EH (cell line): ENCODE measurements around the gene CACNG6.
A peak's percentile ranks its signal among the peaks of the same experiment; 100 is the strongest.
"Not testable (repeated sequence)": the region's sequence is repeated elsewhere in the genome, so short reads cannot be mapped to it uniquely, and the experiment has no call there.

Experiments
- DNase-seq: peaks from one replicate; pipeline ENCODE4 v3.0.0-alpha.2; 2015; ENCODE audit warnings: low read depth

The CACNG6 gene

GRCh38 chr19:53991224-53992113, at the start of gene CACNG6:
CACNG6 (plus strand) TSS chr19:53991637; CDS start chr19:53992878, 1,241 bp downstream.
- DNase-seq, result peak; percentile 23

GRCh38 chr19:53942001-53942786, 49.2 kb upstream of the CACNG6 start:
- DNase-seq, result peak; percentile 7

- DNase-seq, result no peak
These were observed 47.0 kb upstream of the CACNG6 start for GRCh38 chr19:53944416-53944815.

DNA sequence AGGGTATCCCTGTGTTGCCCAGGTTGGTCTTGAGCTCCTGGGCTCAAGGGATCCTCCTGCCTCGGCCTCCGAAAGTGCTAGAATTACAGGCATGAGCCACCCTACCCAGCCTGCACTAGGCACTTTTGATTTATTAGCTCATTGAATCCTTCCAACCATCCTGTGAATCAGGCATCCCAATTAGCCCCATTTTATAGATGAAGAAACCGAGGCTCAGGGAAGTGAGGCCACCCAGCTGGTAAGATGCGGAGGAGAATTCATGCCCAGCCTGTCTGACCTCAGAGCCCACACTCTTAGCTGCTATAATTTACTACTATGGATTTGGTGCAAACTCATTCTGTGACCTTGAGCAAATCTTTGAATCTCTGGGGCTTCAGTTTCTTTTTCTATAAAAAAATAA, 46.5 kb upstream of the CACNG6 start:
- no peak for DNase-seq

- DNase-seq, result peak; percentile 7
These were observed 46.0 kb upstream of the CACNG6 start for GRCh38 chr19:53945441-53945840.

DNA sequence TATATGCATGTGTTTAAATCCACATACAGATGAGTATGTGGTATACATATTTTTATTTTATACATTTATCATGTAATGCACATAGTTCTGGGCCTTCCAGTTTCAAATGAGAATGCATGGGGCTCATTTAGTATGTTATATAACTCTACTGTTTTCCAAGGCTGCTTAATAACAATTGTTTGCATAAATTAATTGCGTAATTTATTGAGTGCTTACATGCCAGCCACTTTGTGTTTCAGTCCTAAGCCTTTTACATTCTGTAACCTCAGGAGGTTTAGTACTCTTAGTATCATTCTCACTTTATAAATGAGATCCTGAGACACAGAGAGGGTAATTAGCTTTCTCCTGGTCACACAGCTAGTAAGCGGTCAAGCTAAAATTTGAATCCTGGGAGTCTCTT, 45.4 kb upstream of the CACNG6 start:
- DNase-seq, result no peak

GRCh38 chr19:53947624-53948023, 43.8 kb upstream of the CACNG6 start:
- DNase-seq, result peak; percentile 4

GRCh38 chr19:53948611-53949010, 42.8 kb upstream of the CACNG6 start:
- DNase-seq, result not testable (repeated sequence)

DNA sequence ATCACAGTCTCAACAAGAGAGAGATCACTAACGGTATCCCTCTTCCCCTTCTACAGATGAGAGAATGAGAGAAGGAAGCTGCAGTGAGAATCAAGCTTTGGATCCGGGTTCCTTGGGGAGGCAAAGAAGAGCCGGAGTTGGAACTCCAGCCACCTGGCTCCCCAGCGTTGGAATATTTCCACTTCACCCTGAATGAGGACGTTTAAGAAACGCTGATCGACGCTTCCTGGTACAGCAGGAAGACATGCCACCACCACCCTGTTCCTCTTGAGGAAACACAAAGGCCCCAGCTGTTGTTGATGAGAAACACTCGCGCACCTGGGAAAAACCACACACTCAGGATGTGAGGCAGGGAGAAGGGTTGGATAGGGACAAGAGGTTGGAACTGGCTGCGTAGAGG, 40.0 kb upstream of the CACNG6 start:
- DNase-seq, result no peak

GRCh38 chr19:53951947-53952346, 39.5 kb upstream of the CACNG6 start:
- no peak for DNase-seq

- DNase-seq, result no peak
These were observed 38.1 kb upstream of the CACNG6 start for GRCh38 chr19:53953383-53953782.

GRCh38 chr19:53957448-53958167, 33.8 kb upstream of the CACNG6 start:
- DNase-seq, result no peak

GRCh38 chr19:53958168-53958571, 33.3 kb upstream of the CACNG6 start:
- peak; percentile 8 for DNase-seq

- DNase-seq, result no peak
These were observed 32.3 kb upstream of the CACNG6 start for GRCh38 chr19:53958823-53959757.

DNA sequence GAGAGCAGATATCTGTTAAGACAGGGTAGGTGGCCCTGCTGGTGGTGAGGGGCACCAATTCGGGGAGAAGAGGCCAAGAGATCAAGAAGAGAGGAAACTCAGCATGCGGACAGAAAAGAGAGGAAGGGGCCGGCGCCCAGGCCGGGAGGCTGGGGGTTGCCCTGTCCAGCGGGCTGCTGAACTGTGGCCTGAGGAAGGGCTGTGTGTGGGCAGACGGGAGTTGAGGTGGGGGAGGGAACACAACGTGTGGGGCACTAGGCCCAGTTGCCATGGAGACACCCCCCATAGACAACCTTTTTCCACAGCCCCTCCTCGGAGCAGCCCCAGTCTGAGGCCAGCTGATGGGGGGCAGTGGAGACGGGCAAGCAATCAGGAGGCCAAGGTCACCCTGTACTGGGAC, 31.2 kb upstream of the CACNG6 start:
- DNase-seq, result no peak

DNA sequence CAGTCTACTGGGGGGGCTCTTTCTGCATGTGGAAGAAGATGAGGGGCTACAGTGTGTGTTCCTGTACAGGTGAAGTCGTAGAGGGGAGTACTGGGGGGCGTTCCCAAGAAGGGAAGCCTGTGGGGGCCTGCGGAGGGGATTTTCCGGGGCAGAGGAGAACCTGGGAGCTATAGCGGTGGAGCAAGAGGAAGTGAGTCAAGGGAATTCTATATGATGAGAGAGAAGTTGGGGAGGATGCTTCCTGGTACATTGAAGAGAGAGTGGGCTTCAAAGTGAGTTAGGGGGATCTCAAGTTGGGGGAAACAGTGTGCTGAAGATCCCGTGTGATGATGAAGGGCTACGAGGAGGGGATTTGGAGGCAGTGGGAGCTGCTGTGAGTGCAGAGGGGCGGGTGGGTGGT, 30.6 kb upstream of the CACNG6 start:
- DNase-seq, result no peak

DNA sequence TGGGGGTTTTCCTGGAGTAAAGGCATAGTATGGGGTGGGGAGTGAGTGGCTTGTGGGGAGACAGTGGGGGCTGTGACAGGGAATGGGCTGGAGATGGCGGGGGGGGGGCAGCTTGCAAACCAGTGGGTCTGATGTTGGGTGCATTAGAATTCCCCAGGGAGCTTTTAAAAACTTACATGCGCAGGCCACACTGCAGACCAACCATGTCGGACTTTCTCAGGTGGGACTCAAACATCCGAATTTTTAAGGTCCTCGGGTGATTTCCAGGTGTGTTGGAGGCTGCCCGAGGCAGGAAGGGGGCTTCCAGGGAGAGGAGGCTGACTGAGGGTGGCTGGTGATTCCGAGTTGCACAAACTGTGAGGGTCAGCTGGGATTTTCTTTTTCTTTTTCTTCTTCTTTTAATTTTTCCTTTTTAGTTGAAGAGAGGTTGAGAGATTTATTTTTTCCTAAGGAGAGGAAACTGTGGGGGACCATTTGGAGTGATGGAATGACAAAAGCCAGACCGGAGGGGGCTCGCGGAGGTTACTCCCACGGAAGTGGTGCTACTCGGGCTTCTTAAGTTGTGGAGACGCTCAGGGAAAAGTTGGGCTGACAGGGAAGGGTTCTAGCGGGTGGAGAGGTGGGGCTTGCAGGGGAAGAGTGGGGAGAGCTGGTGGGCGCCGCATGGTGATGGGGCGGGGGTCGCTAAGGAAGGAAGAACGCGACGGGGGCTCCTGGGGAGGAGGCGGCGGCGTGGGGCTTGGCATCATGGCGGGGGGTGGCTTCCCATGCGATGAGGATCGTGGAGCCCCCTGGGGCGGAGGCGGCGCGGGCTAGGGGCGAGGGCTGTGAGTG, 29.7 kb upstream of the CACNG6 start:
- no peak for DNase-seq

DNA sequence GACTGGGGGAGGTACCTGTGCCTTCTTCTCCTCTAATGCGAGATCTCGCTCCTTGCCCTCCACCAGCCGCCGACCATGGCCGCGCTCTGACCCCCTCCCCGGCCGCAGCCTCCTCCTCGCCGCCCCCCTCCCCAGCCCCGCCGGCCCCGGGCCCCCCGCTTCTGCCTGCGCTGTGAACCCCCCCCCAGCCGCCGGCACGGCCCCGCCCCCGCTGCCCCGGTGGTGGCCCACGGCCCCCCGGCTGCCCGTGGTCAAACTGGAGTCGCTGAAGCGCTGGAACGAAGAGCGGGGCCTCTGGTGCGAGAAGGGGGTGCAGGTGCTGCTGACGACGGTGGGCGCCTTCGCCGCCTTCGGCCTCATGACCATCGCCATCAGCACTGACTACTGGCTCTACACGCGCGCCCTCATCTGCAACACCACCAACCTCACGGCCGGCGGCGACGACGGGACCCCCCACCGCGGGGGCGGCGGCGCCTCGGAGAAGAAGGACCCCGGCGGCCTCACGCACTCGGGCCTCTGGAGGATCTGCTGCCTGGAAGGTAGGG, 28.5 kb upstream of the CACNG6 start, which contains the start of gene CACNG8:
TSS of gene CACNG8 (plus strand) at position 51 of the 545 bp plus-strand sequence.
- no peak for DNase-seq

DNA sequence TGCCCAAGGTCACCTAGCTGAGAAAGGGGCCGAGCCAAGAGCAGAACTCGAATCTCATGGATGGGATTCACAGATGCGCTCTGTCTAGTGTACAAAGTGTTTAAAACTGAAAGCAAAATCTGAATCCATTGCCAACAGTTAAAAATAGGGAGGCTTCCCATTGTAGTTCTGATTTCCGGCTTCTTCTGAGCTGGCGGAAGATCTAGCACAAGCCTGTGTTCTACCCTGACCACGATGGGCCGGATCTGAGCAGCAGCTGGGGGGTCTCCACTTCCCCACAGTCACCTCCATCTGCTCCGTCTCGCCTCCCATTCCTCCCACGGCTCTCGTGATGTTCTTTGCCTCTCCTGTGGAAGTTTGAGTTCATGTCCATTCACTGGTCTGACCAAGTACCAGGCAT, 26.3 kb upstream of the CACNG6 start:
- DNase-seq, result no peak

GRCh38 chr19:53966931-53967330, 24.5 kb upstream of the CACNG6 start:
- DNase-seq, result no peak
